OCI-LY1 (cell line): Measurements from ENCODE around the gene NPLOC4.

ENCODE experiments used
- H2AFZ ChIP-seq: fragments of 200-600 bp; sonication (generic), shearing (Covaris generic); 2 replicates; pipeline ENCODE4 v1.6.0; 2014; ENCODE audit warnings: antibody characterized with exemption, mild to moderate bottlenecking, low read length
- H3F3A ChIP-seq: fragments of 200-600 bp; sonication (generic), shearing (Covaris generic); 2 replicates; pipeline ENCODE4 v1.6.0; 2014; ENCODE audit warnings: mild to moderate bottlenecking, antibody characterized with exemption, low read length, moderate library complexity; ENCODE audit not compliant: insufficient read depth
- H3K27ac ChIP-seq: fragments of 200-600 bp; sonication (generic); 2 replicates; pipeline ENCODE4 v1.5.1; 2014; ENCODE audit warnings: low read length, mixed run types, mild to moderate bottlenecking, low read depth; ENCODE audit not compliant: poor library complexity, severe bottlenecking
- H3K27me3 ChIP-seq: fragments of 200-600 bp; sonication (generic); 2 replicates; pipeline ENCODE4 v1.6.0; 2014; ENCODE audit warnings: antibody characterized with exemption, mild to moderate bottlenecking, low read length, moderate library complexity; ENCODE audit not compliant: insufficient read depth
- H3K36me3 ChIP-seq: fragments of 200-600 bp; sonication (generic); 2 replicates; pipeline ENCODE4 v1.6.1; 2014; ENCODE audit warnings: mild to moderate bottlenecking, antibody characterized with exemption, low read length, moderate library complexity, mixed read lengths; ENCODE audit not compliant: insufficient read depth
- H3K4me1 ChIP-seq: fragments of 200-600 bp; sonication (generic); 2 replicates; pipeline ENCODE4 v1.5.1; 2014; ENCODE audit warnings: mild to moderate bottlenecking, low read length, moderate library complexity; ENCODE audit not compliant: insufficient read depth, severe bottlenecking
- H3K4me2 ChIP-seq: fragments of 200-600 bp; sonication (generic), shearing (Covaris generic); 2 replicates; pipeline ENCODE4 v1.6.1; 2014; ENCODE audit warnings: low read length
- H3K4me3 ChIP-seq: fragments of 200-600 bp; sonication (generic); 2 replicates; pipeline ENCODE4 v1.5.1; 2014; ENCODE audit warnings: low read length, low read depth, mild to moderate bottlenecking, mixed read lengths; ENCODE audit not compliant: poor library complexity, severe bottlenecking
- H3K79me2 ChIP-seq: fragments of 200-600 bp; shearing (Covaris generic); 2 replicates; pipeline ENCODE4 v1.6.1; 2016; ENCODE audit warnings: mixed run types, low read length, mixed read lengths; ENCODE audit not compliant: insufficient read depth
- H3K9ac ChIP-seq: fragments of 200-600 bp; sonication (generic), shearing (Covaris generic); 2 replicates; pipeline ENCODE4 v1.6.1; 2014; ENCODE audit warnings: mild to moderate bottlenecking, low read length, mixed read lengths
- H3K9me2 ChIP-seq: fragments of 200-600 bp; sonication (generic), shearing (Covaris generic); 2 replicates; pipeline ENCODE4 v1.6.1; 2014; ENCODE audit warnings: low read depth, mild to moderate bottlenecking, low read length, mixed read lengths
- H3K9me3 ChIP-seq: fragments of 200-600 bp; shearing (Covaris generic); 2 replicates; pipeline ENCODE4 v1.6.1; 2014; ENCODE audit warnings: low read length, mixed read lengths
- H4K20me1 ChIP-seq: fragments of 200-600 bp; sonication (generic), shearing (Covaris generic); 2 replicates; pipeline ENCODE4 v1.6.0; 2016; ENCODE audit warnings: mild to moderate bottlenecking, low read length; ENCODE audit not compliant: insufficient read depth
- CTCF ChIP-seq: fragments of 200-600 bp; sonication (generic), shearing (Covaris generic); IDR thresholded peaks from 2 replicates; pipeline ENCODE4 v1.5.1; 2017; ENCODE audit warnings: mild to moderate bottlenecking, antibody characterized with exemption, low read length, moderate library complexity, mixed read lengths
- EZH2 ChIP-seq: fragments of 200-600 bp; sonication (generic), shearing (Covaris generic); IDR thresholded peaks from 2 replicates; pipeline ENCODE4 v1.8.0; 2017; ENCODE audit warnings: borderline replicate concordance, mixed run types, mild to moderate bottlenecking, antibody characterized with exemption, low read length, moderate library complexity, mixed read lengths

Gene NPLOC4

DNA sequence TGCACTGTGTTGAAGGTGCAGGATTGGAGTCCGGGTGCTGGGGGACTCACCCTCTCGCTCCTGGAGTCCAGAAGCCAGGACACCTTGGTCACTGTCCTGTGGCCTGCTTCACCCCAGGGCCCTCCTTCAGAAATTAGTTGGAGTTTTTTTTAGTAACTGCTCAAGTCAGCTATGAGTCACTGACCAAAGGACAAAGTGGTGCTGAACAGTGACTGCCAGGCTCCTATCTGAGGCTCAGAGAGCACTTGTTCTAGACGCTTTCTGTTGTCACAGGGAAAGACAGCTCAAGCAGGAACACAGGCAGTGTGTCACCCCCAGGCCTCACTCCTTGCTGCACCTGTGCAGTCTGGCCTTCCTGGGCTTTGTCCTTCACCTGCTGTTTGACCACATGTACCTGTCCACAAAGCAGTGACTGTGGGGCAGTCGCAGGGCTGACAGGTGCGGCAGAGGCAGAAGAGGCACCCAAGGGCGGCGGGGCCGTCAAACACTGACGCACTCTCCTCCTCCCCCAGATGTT is 80.7 kb downstream of the NPLOC4 start:
- no peak overlapping the region for H3K4me2 ChIP-seq
- H3K9me3 ChIP-seq: no peaks in the 10 kb centered on the region
- no peaks in the 10 kb centered on the region for H4K20me1 ChIP-seq
- no peaks in the 10 kb centered on the region for H3K9me2 ChIP-seq
- no peaks in the 10 kb centered on the region for H3K27me3 ChIP-seq
- no peak overlapping the region for H3K27ac ChIP-seq
- H3K4me3 ChIP-seq: no peak overlapping the region
- H3F3A ChIP-seq: no peaks in the 10 kb centered on the region
- H3K4me1 ChIP-seq: peaks cover 18% of the 10 kb centered on the region
- peaks cover 53% of the 10 kb centered on the region for H3K36me3 ChIP-seq
- no peak for TF ChIP-seq EZH2
- H3K79me2 ChIP-seq: no peaks in the 10 kb centered on the region
- no peak overlapping the region; the same call in 1 of the 2 replicates for H3K9ac ChIP-seq
- no peak overlapping the region for H2AFZ ChIP-seq

- Histone ChIP-seq H3K4me1 (peaks cover 23% of the 10 kb centered on the region), H3K9ac (peak overlapping the region; percentile 95), H3K79me2 (no peaks in the 10 kb centered on the region), H3K4me3 (peak overlapping the region; percentile 84), H4K20me1 (no peaks in the 10 kb centered on the region), H2AFZ (no peak overlapping the region), H3K27me3 (no peaks in the 10 kb centered on the region), H3K36me3 (peaks cover 47% of the 10 kb centered on the region), H3K9me3 (no peaks in the 10 kb centered on the region), H3F3A (no peaks in the 10 kb centered on the region), H3K4me2 (peak overlapping the region; percentile 77), H3K9me2 (no peaks in the 10 kb centered on the region), H3K27ac (peak overlapping the region; percentile 73)
- TF ChIP-seq CTCF: no peak
- TF ChIP-seq EZH2: no peak
Measured at GRCh38 chr17:81553616-81554181, 83.2 kb downstream of the NPLOC4 start.

DNA sequence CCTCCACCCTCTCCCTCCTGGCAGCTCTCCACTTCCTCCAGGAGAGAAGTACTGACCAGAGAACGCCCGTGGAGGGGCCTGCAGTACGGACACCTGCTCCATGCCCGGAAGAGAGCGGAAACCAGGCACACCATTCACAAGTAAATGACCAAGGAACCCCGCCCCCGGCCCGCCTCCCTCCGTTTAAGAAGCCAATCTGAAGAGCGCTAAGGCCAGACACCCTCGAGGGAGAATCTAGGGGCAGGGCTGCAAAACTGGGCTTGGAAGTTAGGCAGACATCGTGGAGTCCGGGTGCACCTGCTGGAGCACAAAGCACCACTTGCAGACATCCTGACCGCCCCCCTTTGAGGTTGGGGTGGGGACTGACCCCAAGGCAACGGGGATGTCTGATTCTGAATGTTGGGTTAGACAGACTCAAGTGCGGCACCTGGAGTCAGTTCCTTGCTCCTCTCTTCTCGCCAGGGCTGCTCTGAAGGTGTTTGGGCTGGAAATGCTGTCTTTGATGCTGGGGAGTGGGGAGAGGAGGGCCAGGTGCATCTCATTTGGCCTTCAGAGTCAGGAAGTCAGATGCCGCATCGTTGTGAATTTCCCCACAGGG is 83.8 kb downstream of the NPLOC4 start:
- Histone ChIP-seq H3K36me3 (peaks cover 42% of the 10 kb centered on the region), H2AFZ (0 out of 2 replicates have a peak overlapping the region, but pooled peaks have one; percentile 17), H3K27ac (peak overlapping the region; percentile 73)

More for the DNA sequence above, 83.8 kb downstream of the NPLOC4 start:
- TF ChIP-seq EZH2 (no peak), CTCF (peak; percentile 39; the same call in 1 of the 2 replicates)
- no peaks in the 10 kb centered on the region for H3K9me3 ChIP-seq
- peak overlapping the region; percentile 77 for H3K4me2 ChIP-seq
- no peaks in the 10 kb centered on the region for H3K9me2 ChIP-seq
- no peaks in the 10 kb centered on the region for H3F3A ChIP-seq
- no peaks in the 10 kb centered on the region for H3K27me3 ChIP-seq
- peak overlapping the region; percentile 95 for H3K9ac ChIP-seq
- no peaks in the 10 kb centered on the region for H3K79me2 ChIP-seq
- no peaks in the 10 kb centered on the region for H4K20me1 ChIP-seq
- peaks cover 23% of the 10 kb centered on the region for H3K4me1 ChIP-seq
- H3K4me3 ChIP-seq: peak overlapping the region; percentile 84
